GM18507 (cell line): Measurements from ENCODE around the gene ST6GALNAC3.
"Not testable (repeated sequence)": the region's sequence is repeated elsewhere in the genome, so short reads cannot be mapped to it uniquely, and the experiment has no call there.

Experiments
- DNase-seq: peaks from one replicate; pipeline ENCODE4 v3.0.0; 2011; ENCODE audit warnings: low read depth; ENCODE audit not compliant: insufficient read length; ENCODE audit errors: extremely low spot score
- FAIRE-seq: peaks from 2 replicates; lab custom pipeline; 2011; peaks lifted over from hg19 to GRCh38; lab: Jason Lieb, UNC

The ST6GALNAC3 gene

GRCh38 chr1:76101548-76101947, 27.0 kb downstream of the ST6GALNAC3 start:
- no peak for FAIRE-seq

GRCh38 chr1:76102046-76102445, 27.5 kb downstream of the ST6GALNAC3 start:
- no peak for FAIRE-seq
- no peak for DNase-seq

More at GRCh38 chr1:76101548-76101947, 27.0 kb downstream of the ST6GALNAC3 start:
- DNase-seq, result no peak

GRCh38 chr1:76103034-76103433, 28.5 kb downstream of the ST6GALNAC3 start:
- FAIRE-seq (no peak), DNase-seq (no peak)

DNA sequence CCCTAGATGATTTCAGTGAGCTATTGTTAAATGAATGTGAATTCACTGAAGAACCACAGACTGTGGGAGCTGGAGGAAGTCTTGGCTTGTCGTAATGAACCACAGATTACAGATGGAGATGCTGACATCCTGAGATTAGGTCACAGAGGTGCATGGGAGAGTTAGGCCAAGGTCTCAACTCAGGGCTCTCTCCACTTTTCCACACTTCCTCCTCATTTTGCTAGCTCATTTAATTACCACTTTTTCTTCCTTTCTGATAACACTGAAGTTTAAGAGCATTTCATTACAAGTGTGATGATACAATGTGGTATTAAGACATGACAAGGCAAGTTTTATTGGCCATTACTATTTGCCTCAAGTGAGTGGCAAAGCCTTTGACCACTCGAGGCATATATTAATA, 30.8 kb downstream of the ST6GALNAC3 start:
- DNase-seq (no peak), FAIRE-seq (no peak)

GRCh38 chr1:76106251-76106650, 31.7 kb downstream of the ST6GALNAC3 start:
- FAIRE-seq (no peak), DNase-seq (no peak)

- DNase-seq (no peak), FAIRE-seq (no peak)
These were observed 32.2 kb downstream of the ST6GALNAC3 start for GRCh38 chr1:76106719-76107235.

GRCh38 chr1:76109404-76109803, 34.9 kb downstream of the ST6GALNAC3 start:
- FAIRE-seq (no peak), DNase-seq (no peak)

DNA sequence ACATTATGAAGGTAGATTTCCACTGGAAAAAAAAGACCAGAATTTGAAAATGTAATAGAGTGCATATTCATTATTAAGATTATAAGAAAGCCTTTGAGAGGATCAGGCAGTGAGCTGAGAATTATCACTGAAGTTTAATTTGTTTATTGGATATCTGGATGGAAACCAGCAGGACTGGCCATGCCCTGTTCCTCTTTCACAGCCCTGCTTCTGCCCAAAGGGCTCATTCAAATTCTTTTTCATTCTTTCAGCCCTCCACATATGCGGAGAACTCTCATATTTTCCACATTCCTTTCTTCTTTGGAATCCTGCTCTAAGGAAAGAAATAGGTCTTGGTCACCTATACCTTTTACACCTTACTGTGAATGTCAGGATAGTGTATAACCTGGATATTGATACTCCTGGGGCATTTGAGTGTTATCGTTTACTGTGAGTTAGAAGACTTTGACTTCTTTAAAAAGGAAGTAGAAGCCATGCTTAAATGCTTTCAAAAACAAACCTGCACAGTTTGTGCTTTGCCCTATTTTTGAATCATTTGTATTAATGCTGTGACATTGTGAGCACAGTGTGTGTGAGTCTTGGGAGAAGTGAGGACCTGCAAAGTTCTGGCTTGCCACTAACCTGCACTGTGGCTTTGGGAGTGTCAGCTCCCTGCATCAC, 35.5 kb downstream of the ST6GALNAC3 start:
- FAIRE-seq, result no peak
- no peak for DNase-seq

- no peak for DNase-seq
- FAIRE-seq, result no peak
These were observed 36.1 kb downstream of the ST6GALNAC3 start for GRCh38 chr1:76110666-76111065.

GRCh38 chr1:76112321-76112720, 37.8 kb downstream of the ST6GALNAC3 start:
- not testable (repeated sequence) for DNase-seq, FAIRE-seq

DNA sequence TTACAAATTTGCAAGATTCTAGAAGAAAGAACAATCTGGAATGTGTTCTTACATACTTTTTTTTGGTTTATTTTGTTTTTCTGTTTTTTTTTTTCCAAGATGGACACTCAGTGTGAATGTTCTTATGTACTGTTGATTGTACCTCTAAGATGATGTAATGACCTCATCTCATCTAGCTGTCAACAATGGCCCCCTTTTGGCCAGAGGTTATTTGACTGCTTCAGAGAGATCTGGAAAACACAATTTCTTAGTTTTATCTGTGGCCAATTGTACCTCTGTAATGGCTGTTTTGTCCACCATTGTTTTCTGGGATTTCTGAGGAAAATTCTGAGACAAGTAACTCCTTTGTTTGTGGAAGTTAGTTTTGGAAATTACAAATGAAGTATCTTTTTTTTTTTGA, 38.9 kb downstream of the ST6GALNAC3 start:
- no peak for FAIRE-seq
- DNase-seq, result no peak

DNA sequence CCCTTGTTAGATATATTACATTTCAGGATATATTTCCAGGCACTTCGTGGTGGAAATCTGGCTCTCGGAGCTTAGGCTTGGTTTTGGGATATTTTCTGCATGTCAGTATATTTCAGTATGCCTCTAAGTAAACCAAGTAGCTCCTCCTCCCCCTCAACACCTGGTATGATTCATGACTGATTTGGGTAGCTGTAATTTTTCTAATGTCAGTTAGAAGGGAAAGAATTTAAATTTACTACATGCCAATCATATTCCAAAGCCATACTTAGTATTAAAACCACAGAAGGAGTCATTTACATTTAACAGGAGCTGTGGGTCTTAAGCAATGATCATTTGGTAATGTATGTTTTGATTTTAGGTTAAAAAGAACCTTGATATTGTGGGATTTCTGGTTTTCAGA, 40.6 kb downstream of the ST6GALNAC3 start:
- DNase-seq (no peak), FAIRE-seq (no peak)

DNA sequence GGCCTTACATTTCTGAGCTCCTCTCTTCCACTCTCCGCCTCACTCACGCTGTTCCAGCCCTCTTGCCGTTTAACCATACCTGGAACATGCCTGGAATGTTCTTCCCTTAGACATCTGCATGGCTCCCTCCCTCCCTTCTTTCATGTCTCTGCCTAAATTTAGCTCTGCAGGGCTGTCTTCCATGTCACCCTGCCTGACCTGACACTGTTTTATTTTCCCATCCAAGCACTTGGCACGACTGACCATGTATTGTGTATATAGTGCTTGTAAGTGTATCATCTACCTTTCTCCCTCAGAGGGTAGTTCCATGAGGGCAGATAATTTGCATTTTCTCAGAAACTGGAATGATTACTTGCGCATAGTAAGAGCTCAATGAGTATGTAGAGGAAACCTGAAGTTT, 47.3 kb downstream of the ST6GALNAC3 start:
- no peak for FAIRE-seq
- no peak for DNase-seq

DNA sequence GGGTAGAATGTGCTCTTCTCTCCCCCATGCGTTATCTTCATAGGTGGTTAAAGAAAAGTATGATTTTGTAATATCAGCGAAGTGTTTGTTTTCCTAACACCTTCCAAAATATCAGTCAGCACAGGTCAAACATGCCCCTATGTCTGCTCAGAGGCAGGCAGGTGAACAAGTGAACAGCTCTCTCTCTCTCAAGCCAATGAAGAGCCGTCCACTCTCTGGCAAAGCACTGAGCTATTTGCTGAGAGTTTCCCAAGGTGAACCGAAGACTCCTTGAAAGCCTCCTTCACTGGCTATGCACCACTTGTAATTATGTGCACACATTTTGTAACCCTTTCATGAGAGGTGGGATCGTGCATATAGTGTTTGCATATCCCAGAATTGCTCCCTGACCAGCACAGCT, 47.7 kb downstream of the ST6GALNAC3 start:
- no peak for DNase-seq
- FAIRE-seq, result no peak

- FAIRE-seq, DNase-seq: not testable (repeated sequence)
These were observed 49.0 kb downstream of the ST6GALNAC3 start for GRCh38 chr1:76123411-76124064.

GRCh38 chr1:76124196-76124595, 49.6 kb downstream of the ST6GALNAC3 start:
- DNase-seq (no peak), FAIRE-seq (no peak)

GRCh38 chr1:76125473-76126219, 51.1 kb downstream of the ST6GALNAC3 start:
- no peak for DNase-seq
- no peak for FAIRE-seq

DNA sequence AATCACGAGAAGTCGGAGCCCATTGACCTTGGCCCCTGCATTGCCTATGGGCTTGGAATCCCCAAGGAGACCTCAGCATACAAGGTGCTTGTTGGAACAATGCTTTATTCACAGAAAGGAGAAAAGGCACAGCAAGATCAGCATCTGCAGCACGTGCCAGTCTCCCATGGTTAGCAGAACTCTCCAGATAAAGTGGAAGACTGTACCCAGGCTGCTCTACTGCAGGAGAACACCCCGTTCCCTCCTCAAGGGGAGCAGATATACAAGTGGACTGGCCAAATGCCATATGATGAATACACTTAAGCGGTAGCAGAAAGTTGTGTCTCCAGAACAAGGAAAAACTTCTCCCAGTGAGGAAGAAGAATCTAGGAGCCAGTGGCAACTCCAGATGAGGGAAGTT, 53.5 kb downstream of the ST6GALNAC3 start:
- DNase-seq (no peak), FAIRE-seq (no peak)

- DNase-seq, result no peak
- no peak for FAIRE-seq
These were observed 55.2 kb downstream of the ST6GALNAC3 start for GRCh38 chr1:76129731-76130130.

- DNase-seq (no peak), FAIRE-seq (no peak)
These were observed 56.4 kb downstream of the ST6GALNAC3 start for GRCh38 chr1:76130992-76131391.
